HEK293 (cell line): ENCODE data around the gene PTPRG.

Experiments
- PBX3 ChIP-seq: sonication (generic); formaldehyde crosslinking; IDR thresholded peaks from 2 replicates; pipeline ENCODE4 v1.8.1; 2022; ENCODE audit warnings: mild to moderate bottlenecking, moderate library complexity, missing genetic modification reagents
- ZEB2 ChIP-seq: fragments of 450-650 bp; formaldehyde crosslinking; IDR thresholded peaks from 2 replicates; pipeline ENCODE4 v1.5.1; 2016; ENCODE audit warnings: missing biosample characterization, missing genetic modification characterization
- ZFP3 ChIP-seq: fragments of 450-650 bp; formaldehyde crosslinking; IDR thresholded peaks from 2 replicates; pipeline ENCODE4 v1.5.1; 2016; ENCODE audit warnings: low read depth, missing biosample characterization, missing genetic modification characterization
- ZNF133 ChIP-seq: fragments of 450-650 bp; formaldehyde crosslinking; IDR thresholded peaks from 2 replicates; pipeline ENCODE4 v1.5.1; 2016; ENCODE audit warnings: missing biosample characterization, missing genetic modification characterization
- ZNF175 ChIP-seq: fragments of 450-650 bp; formaldehyde crosslinking; IDR thresholded peaks from 2 replicates; pipeline ENCODE4 v1.5.1; 2016; ENCODE audit warnings: missing biosample characterization, missing genetic modification characterization
- ZNF311 ChIP-seq: fragments of 450-650 bp; formaldehyde crosslinking; IDR thresholded peaks from 2 replicates; pipeline ENCODE4 v1.5.1; 2017; ENCODE audit warnings: missing biosample characterization, missing genetic modification characterization, borderline replicate concordance
- ZNF394 ChIP-seq: fragments of 450-650 bp; formaldehyde crosslinking; IDR thresholded peaks from 2 replicates; pipeline ENCODE4 v1.5.1; 2016; ENCODE audit warnings: missing biosample characterization, missing genetic modification characterization, mild to moderate bottlenecking, moderate library complexity, borderline replicate concordance
- ZNF423 ChIP-seq: fragments of 450-650 bp; formaldehyde crosslinking; IDR thresholded peaks from 2 replicates; pipeline ENCODE4 v1.5.1; 2016; ENCODE audit warnings: missing biosample characterization, missing genetic modification characterization
- ZNF449 ChIP-seq: fragments of 450-650 bp; formaldehyde crosslinking; IDR thresholded peaks from 2 replicates; pipeline ENCODE4 v1.5.1; 2017; ENCODE audit warnings: missing biosample characterization, mild to moderate bottlenecking, missing genetic modification characterization, moderate library complexity
- ZNF530 ChIP-seq: fragments of 450-650 bp; formaldehyde crosslinking; IDR thresholded peaks from 2 replicates; pipeline ENCODE4 v1.5.1; 2016; ENCODE audit warnings: low read depth, missing biosample characterization, missing genetic modification characterization
- ZNF596 ChIP-seq: fragments of 450-650 bp; IDR thresholded peaks from 2 replicates; pipeline ENCODE4 v1.5.0; 2018; ENCODE audit warnings: missing biosample characterization, mild to moderate bottlenecking, missing genetic modification characterization, moderate library complexity
- ZNF701 ChIP-seq: fragments of 450-650 bp; formaldehyde crosslinking; IDR thresholded peaks from 2 replicates; pipeline ENCODE4 v1.5.1; 2016; ENCODE audit warnings: missing biosample characterization, missing genetic modification characterization
- ZNF776 ChIP-seq: fragments of 450-650 bp; formaldehyde crosslinking; IDR thresholded peaks from 2 replicates; pipeline ENCODE4 v1.5.0; 2017; ENCODE audit warnings: missing biosample characterization, missing genetic modification characterization, borderline replicate concordance
- TF ChIP-seq, protein P1 (sequence below): fragments of 450-650 bp; formaldehyde crosslinking; IDR thresholded peaks from 2 replicates; pipeline ENCODE4 v1.5.1; 2017; ENCODE audit warnings: missing biosample characterization, missing genetic modification characterization
- TF ChIP-seq, protein P2 (sequence below): fragments of 450-650 bp; formaldehyde crosslinking; IDR thresholded peaks from 2 replicates; pipeline ENCODE4 v1.5.1; 2016; ENCODE audit warnings: missing biosample characterization, missing genetic modification characterization
- TF ChIP-seq, protein P3 (sequence below): fragments of 450-650 bp; formaldehyde crosslinking; IDR thresholded peaks from 2 replicates; pipeline ENCODE4 v1.5.1; 2016; ENCODE audit warnings: missing biosample characterization, missing genetic modification characterization
- TF ChIP-seq, protein P4 (sequence below): fragments of 450-650 bp; formaldehyde crosslinking; IDR thresholded peaks from 2 replicates; pipeline ENCODE4 v1.5.1; 2017; ENCODE audit warnings: missing biosample characterization, missing genetic modification characterization
- TF ChIP-seq, protein P5 (sequence below): fragments of 450-650 bp; formaldehyde crosslinking; IDR thresholded peaks from 2 replicates; pipeline ENCODE4 v1.5.1; 2016; ENCODE audit warnings: missing biosample characterization, missing genetic modification characterization

Gene PTPRG

GRCh38 chr3:62316525-62316924, 755.2 kb downstream of the PTPRG start (continued):
- TF ChIP-seq, protein P1, sequence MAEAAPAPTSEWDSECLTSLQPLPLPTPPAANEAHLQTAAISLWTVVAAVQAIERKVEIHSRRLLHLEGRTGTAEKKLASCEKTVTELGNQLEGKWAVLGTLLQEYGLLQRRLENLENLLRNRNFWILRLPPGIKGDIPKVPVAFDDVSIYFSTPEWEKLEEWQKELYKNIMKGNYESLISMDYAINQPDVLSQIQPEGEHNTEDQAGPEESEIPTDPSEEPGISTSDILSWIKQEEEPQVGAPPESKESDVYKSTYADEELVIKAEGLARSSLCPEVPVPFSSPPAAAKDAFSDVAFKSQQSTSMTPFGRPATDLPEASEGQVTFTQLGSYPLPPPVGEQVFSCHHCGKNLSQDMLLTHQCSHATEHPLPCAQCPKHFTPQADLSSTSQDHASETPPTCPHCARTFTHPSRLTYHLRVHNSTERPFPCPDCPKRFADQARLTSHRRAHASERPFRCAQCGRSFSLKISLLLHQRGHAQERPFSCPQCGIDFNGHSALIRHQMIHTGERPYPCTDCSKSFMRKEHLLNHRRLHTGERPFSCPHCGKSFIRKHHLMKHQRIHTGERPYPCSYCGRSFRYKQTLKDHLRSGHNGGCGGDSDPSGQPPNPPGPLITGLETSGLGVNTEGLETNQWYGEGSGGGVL (tag by site-specific recombination): peak; percentile 5; the same call in 1 of the 2 replicates
- TF ChIP-seq ZNF394: no peak
- TF ChIP-seq ZEB2 (tag by site-specific recombination): no peak
- no peak for TF ChIP-seq ZNF596 (tag by site-specific recombination)
- TF ChIP-seq, protein P2, sequence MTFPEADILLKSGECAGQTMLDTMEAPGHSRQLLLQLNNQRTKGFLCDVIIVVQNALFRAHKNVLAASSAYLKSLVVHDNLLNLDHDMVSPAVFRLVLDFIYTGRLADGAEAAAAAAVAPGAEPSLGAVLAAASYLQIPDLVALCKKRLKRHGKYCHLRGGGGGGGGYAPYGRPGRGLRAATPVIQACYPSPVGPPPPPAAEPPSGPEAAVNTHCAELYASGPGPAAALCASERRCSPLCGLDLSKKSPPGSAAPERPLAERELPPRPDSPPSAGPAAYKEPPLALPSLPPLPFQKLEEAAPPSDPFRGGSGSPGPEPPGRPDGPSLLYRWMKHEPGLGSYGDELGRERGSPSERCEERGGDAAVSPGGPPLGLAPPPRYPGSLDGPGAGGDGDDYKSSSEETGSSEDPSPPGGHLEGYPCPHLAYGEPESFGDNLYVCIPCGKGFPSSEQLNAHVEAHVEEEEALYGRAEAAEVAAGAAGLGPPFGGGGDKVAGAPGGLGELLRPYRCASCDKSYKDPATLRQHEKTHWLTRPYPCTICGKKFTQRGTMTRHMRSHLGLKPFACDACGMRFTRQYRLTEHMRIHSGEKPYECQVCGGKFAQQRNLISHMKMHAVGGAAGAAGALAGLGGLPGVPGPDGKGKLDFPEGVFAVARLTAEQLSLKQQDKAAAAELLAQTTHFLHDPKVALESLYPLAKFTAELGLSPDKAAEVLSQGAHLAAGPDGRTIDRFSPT: no peak
- TF ChIP-seq, protein P3, sequence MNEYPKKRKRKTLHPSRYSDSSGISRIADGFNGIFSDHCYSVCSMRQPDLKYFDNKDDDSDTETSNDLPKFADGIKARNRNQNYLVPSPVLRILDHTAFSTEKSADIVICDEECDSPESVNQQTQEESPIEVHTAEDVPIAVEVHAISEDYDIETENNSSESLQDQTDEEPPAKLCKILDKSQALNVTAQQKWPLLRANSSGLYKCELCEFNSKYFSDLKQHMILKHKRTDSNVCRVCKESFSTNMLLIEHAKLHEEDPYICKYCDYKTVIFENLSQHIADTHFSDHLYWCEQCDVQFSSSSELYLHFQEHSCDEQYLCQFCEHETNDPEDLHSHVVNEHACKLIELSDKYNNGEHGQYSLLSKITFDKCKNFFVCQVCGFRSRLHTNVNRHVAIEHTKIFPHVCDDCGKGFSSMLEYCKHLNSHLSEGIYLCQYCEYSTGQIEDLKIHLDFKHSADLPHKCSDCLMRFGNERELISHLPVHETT (tag by site-specific recombination): no peak
- TF ChIP-seq ZNF133 (tag by site-specific recombination): no peak
- no peak for TF ChIP-seq ZNF530 (tag by site-specific recombination)
- peak; percentile 69 for TF ChIP-seq ZNF449
- TF ChIP-seq PBX3 (CRISPR knock-in tag): no peak
- no peak for TF ChIP-seq ZNF175
- TF ChIP-seq ZFP3 (tag by site-specific recombination): no peak
- TF ChIP-seq, protein P4, sequence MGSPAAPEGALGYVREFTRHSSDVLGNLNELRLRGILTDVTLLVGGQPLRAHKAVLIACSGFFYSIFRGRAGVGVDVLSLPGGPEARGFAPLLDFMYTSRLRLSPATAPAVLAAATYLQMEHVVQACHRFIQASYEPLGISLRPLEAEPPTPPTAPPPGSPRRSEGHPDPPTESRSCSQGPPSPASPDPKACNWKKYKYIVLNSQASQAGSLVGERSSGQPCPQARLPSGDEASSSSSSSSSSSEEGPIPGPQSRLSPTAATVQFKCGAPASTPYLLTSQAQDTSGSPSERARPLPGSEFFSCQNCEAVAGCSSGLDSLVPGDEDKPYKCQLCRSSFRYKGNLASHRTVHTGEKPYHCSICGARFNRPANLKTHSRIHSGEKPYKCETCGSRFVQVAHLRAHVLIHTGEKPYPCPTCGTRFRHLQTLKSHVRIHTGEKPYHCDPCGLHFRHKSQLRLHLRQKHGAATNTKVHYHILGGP (tag by site-specific recombination): peak; percentile 63; the same call in 1 of the 2 replicates
- no peak for TF ChIP-seq ZNF776 (tag by site-specific recombination)
- TF ChIP-seq ZNF423 (tag by site-specific recombination): no peak
- TF ChIP-seq ZNF701 (tag by site-specific recombination): no peak
- TF ChIP-seq, protein P5, sequence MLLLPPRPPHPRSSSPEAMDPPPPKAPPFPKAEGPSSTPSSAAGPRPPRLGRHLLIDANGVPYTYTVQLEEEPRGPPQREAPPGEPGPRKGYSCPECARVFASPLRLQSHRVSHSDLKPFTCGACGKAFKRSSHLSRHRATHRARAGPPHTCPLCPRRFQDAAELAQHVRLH (tag by site-specific recombination): peak; percentile 19; the same call in 1 of the 2 replicates
- TF ChIP-seq ZNF311: no peak
